Fibroblast of the aortic adventitia (primary cell): ENCODE data around the gene SH3BP1. TPM values are rescaled to one million over a fixed set of nuclear protein-coding genes. Genes with fewer than 3 reads are reported as not detected.

Source experiments
- DNase-seq: peaks from one replicate; pipeline ENCODE4 v3.0.0-alpha.2; 2010; ENCODE audit warnings: low read depth
- H3K4me3 ChIP-seq: 2 replicates; pipeline ENCODE4 v1.5.1; 2011; ENCODE audit warnings: low read depth, mild to moderate bottlenecking, control low read depth, low read length, moderate library complexity
- CTCF ChIP-seq: IDR thresholded peaks from 2 replicates; pipeline ENCODE4 v1.5.1; 2011; ENCODE audit warnings: mild to moderate bottlenecking, low read length, control low read depth, inconsistent platforms; ENCODE audit not compliant: insufficient read depth
- total RNA-seq: library from RNA; depleted of rRNA; stranded (reverse); fragments of >200 nt; gene quantifications from 2 replicates; pipeline ENCODE4 v1.2.3, GENCODE V29; 2012; ENCODE audit warnings: low replicate concordance

SH3BP1 gene
- total RNA-seq, 1 donor: 4.6 TPM

GRCh38 chr22:37628830-37629229 is 10.6 kb upstream of the SH3BP1 start:
- H3K4me3 ChIP-seq: no peak overlapping the region
- TF ChIP-seq CTCF: no peak
- DNase-seq: no peak

- DNase-seq: no peak
- no peak for TF ChIP-seq CTCF
- no peak overlapping the region for H3K4me3 ChIP-seq
Measured at GRCh38 chr22:37629928-37630327, 9.5 kb upstream of the SH3BP1 start.

GRCh38 chr22:37630839-37631435 is 8.5 kb upstream of the SH3BP1 start:
- H3K4me3 ChIP-seq: no peak overlapping the region
- DNase-seq: no peak
- no peak for TF ChIP-seq CTCF

- DNase-seq: no peak
- no peak overlapping the region for H3K4me3 ChIP-seq
- TF ChIP-seq CTCF: no peak
Measured at GRCh38 chr22:37631448-37632173, 7.9 kb upstream of the SH3BP1 start.

GRCh38 chr22:37632174-37633088 is 7.0 kb upstream of the SH3BP1 start:
- DNase-seq: no peak
- no peak overlapping the region for H3K4me3 ChIP-seq
- no peak for TF ChIP-seq CTCF

GRCh38 chr22:37633089-37633624 is 6.3 kb upstream of the SH3BP1 start:
- no peak for TF ChIP-seq CTCF
- no peak overlapping the region for H3K4me3 ChIP-seq
- no peak for DNase-seq
